Thyroid gland (tissue), 4 donors: ENCODE measurements around the gene C1orf52.

Experiments
- CTCF ChIP-seq, 6 experiments: fragments of 200-600 bp in 3 of 6; fragments of 450-650 bp in 3 of 6; sonication (generic) in 3 of 6; IDR thresholded peaks; one replicate each; pipeline ENCODE4 v1.5.1; 2016 to 2019; ENCODE audit warnings: antibody characterized with exemption in 6 of 6, mild to moderate bottlenecking in 2 of 6, inconsistent platforms in 1 of 6, moderate library complexity in 1 of 6
- POLR2A ChIP-seq, 2 donors: fragments of 450-650 bp; IDR thresholded peaks; one replicate each; pipeline ENCODE4 v1.6.1; 2017; ENCODE audit warnings: antibody characterized with exemption in 2 of 2, mild to moderate bottlenecking in 2 of 2, moderate library complexity in 1 of 2

GRCh38 chr1:85277802-85278201 is 18.3 kb upstream of the C1orf52 start:
- TF ChIP-seq CTCF (IDR thresholded peaks at IDR 0.05) = no peak
- TF ChIP-seq POLR2A (IDR thresholded peaks at IDR 0.05) = no peak
